H9 (cell line): Measurements from ENCODE around the gene DLG2. TPM values are rescaled to one million over a fixed set of nuclear protein-coding genes. Genes with fewer than 3 reads are reported as not detected.

Experiments
- DNase-seq: peaks from one replicate; pipeline ENCODE4 v3.0.0-alpha.2; 2017
- H2AFZ ChIP-seq: one replicate; pipeline ENCODE4 v1.6.1; 2013; ENCODE audit warnings: mild to moderate bottlenecking, low read length, control low read depth, moderate library complexity
- H2AK5ac ChIP-seq: 2 replicates; pipeline ENCODE4 v1.6.1; 2013; ENCODE audit warnings: low read length, control low read depth, mixed read lengths; ENCODE audit not compliant: insufficient read length
- H2BK120ac ChIP-seq: one replicate; pipeline ENCODE4 v1.6.1; 2013; ENCODE audit warnings: low read depth, mild to moderate bottlenecking, low read length, control low read depth, inconsistent platforms; ENCODE audit not compliant: poor library complexity, severe bottlenecking
- H2BK12ac ChIP-seq: 2 replicates; pipeline ENCODE4 v1.6.1; 2013; ENCODE audit warnings: low read length, control low read depth, mixed read lengths, low read depth; ENCODE audit not compliant: insufficient read length
- H2BK15ac ChIP-seq: 2 replicates; pipeline ENCODE4 v1.6.1; 2013; ENCODE audit warnings: low read depth, low read length, control low read depth
- H2BK20ac ChIP-seq: one replicate; pipeline ENCODE4 v1.6.1; 2013; ENCODE audit warnings: low read depth, mild to moderate bottlenecking, low read length, control low read depth, inconsistent platforms; ENCODE audit not compliant: poor library complexity, severe bottlenecking
- H2BK5ac ChIP-seq: 2 replicates; pipeline ENCODE4 v1.6.1; 2013; ENCODE audit warnings: low read length, control low read depth, mixed read lengths; ENCODE audit not compliant: insufficient read length
- H3K14ac ChIP-seq: 2 replicates; pipeline ENCODE4 v1.6.1; 2013; ENCODE audit warnings: low read length, control low read depth; ENCODE audit not compliant: insufficient read depth
- H3K18ac ChIP-seq: 2 replicates; pipeline ENCODE4 v1.6.1; 2013; ENCODE audit warnings: low read depth, mild to moderate bottlenecking, mixed read lengths, low read length, control low read depth; ENCODE audit not compliant: insufficient read length
- H3K23ac ChIP-seq: 2 replicates; pipeline ENCODE4 v1.6.1; 2013; ENCODE audit warnings: low read length, control low read depth, mixed read lengths, low read depth; ENCODE audit not compliant: insufficient read length
- H3K23me2 ChIP-seq: 2 replicates; pipeline ENCODE4 v1.6.1; 2013; ENCODE audit warnings: low read depth, mild to moderate bottlenecking, mixed read lengths, low read length, control low read depth; ENCODE audit not compliant: insufficient read length, poor library complexity, severe bottlenecking
- H3K27ac ChIP-seq: 2 replicates; pipeline ENCODE4 v1.5.1; 2013; ENCODE audit warnings: low read length, control low read depth, mixed read lengths, low read depth; ENCODE audit not compliant: insufficient read length
- H3K27me3 ChIP-seq: 2 replicates; pipeline ENCODE4 v1.6.1; 2013; ENCODE audit warnings: low read length, control low read depth, inconsistent platforms; ENCODE audit not compliant: insufficient read depth
- H3K4ac ChIP-seq: 2 replicates; pipeline ENCODE4 v1.6.1; 2013; ENCODE audit warnings: low read depth, mild to moderate bottlenecking, control low read depth, inconsistent platforms, low read length, moderate library complexity
- H3K4me1 ChIP-seq: 2 replicates; pipeline ENCODE4 v1.6.1; 2013; ENCODE audit warnings: low read length, control low read depth, inconsistent platforms; ENCODE audit not compliant: insufficient read depth
- H3K4me2 ChIP-seq: 2 replicates; pipeline ENCODE4 v1.6.1; 2013; ENCODE audit warnings: low read length, control low read depth, mixed read lengths; ENCODE audit not compliant: insufficient read length, insufficient read depth
- H3K56ac ChIP-seq: 2 replicates; pipeline ENCODE4 v1.6.1; 2013; ENCODE audit warnings: low read depth, mild to moderate bottlenecking, mixed read lengths, low read length, control low read depth; ENCODE audit not compliant: insufficient read length
- H3K79me1 ChIP-seq: 2 replicates; pipeline ENCODE4 v1.6.1; 2013; ENCODE audit warnings: low read depth, mild to moderate bottlenecking, moderate library complexity, low read length, control low read depth, inconsistent platforms; ENCODE audit not compliant: insufficient read depth, poor library complexity, severe bottlenecking
- H3K79me2 ChIP-seq: 2 replicates; pipeline ENCODE4 v1.6.1; 2013; ENCODE audit warnings: low read length, control low read depth, inconsistent platforms; ENCODE audit not compliant: insufficient read depth
- H3K9ac ChIP-seq: 2 replicates; pipeline ENCODE4 v1.6.1; 2013; ENCODE audit warnings: low read length, control low read depth, mixed read lengths; ENCODE audit not compliant: insufficient read length; ENCODE audit errors: extremely low read depth
- H3K9me3 ChIP-seq: one replicate; pipeline ENCODE4 v1.6.1; 2013; ENCODE audit warnings: low read depth, low read length, inconsistent platforms; ENCODE audit not compliant: control insufficient read depth
- H3T11ph ChIP-seq: one replicate; pipeline ENCODE4 v1.6.1; 2013; ENCODE audit warnings: mild to moderate bottlenecking, low read length, control low read depth, inconsistent platforms
- H4K20me1 ChIP-seq: one replicate; pipeline ENCODE4 v1.6.1; 2013; ENCODE audit not compliant: control insufficient read depth, insufficient read length, insufficient read depth
- H4K5ac ChIP-seq: 2 replicates; pipeline ENCODE4 v1.6.1; 2013; ENCODE audit warnings: low read depth, mild to moderate bottlenecking, mixed read lengths, low read length, control low read depth; ENCODE audit not compliant: insufficient read length
- H4K8ac ChIP-seq: replicated peaks from 2 replicates; pipeline ENCODE4 v1.6.1; 2013; ENCODE audit warnings: low read length, control low read depth, mixed read lengths, low read depth; ENCODE audit not compliant: insufficient read length
- H4K91ac ChIP-seq: 2 replicates; pipeline ENCODE4 v1.6.1; 2013; ENCODE audit warnings: low read depth, mild to moderate bottlenecking, moderate library complexity, mixed read lengths, low read length, control low read depth; ENCODE audit not compliant: insufficient read length
- H3K27ac Mint-ChIP-seq, 3 experiments: 2 replicates in 2 of 3; 3 replicates in 1 of 3; pipeline ENCODE4 v1.8.0; 2020 to 2021; ENCODE audit warnings: mixed read lengths in 3 of 3, mild to moderate bottlenecking in 1 of 3, moderate library complexity in 1 of 3
- H3K27me3 Mint-ChIP-seq: 2 replicates; pipeline ENCODE4 v1.8.0; 2021; ENCODE audit warnings: low read depth, mild to moderate bottlenecking, moderate library complexity, mixed read lengths
- H3K36me3 Mint-ChIP-seq, 3 experiments: 2 replicates in 2 of 3; 3 replicates in 1 of 3; pipeline ENCODE4 v1.8.0; 2020 to 2021; ENCODE audit warnings: low read depth in 3 of 3, mixed read lengths in 3 of 3; ENCODE audit not compliant: insufficient read depth in 1 of 3
- H3K4me1 Mint-ChIP-seq, 2 experiments: 2 replicates each; pipeline ENCODE4 v1.8.0; 2020; ENCODE audit warnings: mixed read lengths in 2 of 2
- H3K4me3 Mint-ChIP-seq, 2 experiments: 2 replicates in 1 of 2; 3 replicates in 1 of 2; pipeline ENCODE4 v1.8.0; 2020 to 2021; ENCODE audit warnings: mild to moderate bottlenecking in 2 of 2, mixed read lengths in 2 of 2, moderate library complexity in 1 of 2
- H3K9me3 Mint-ChIP-seq, 2 experiments: 2 replicates in 1 of 2; 3 replicates in 1 of 2; pipeline ENCODE4 v1.8.0; 2020; ENCODE audit warnings: mild to moderate bottlenecking in 2 of 2, mixed read lengths in 2 of 2, moderate library complexity in 1 of 2
- WGBS: extraction: QIAGEN DNeasy Blood & Tissue Kit; methylation state at CpG from one replicate; pipeline ENCODE4 v1.1.7; 2013; ENCODE audit warnings: missing lambda C conversion rate, low lambda C conversion rate, mixed read lengths; ENCODE audit not compliant: insufficient read length; ENCODE audit errors: extremely low coverage; 5-methylcytosine and 5-hydroxymethylcytosine counted together
- total RNA-seq: library from RNA; stranded (reverse); gene quantifications from 2 replicates; pipeline ENCODE4 v1.2.1, GENCODE V29; 2021
- TF ChIP-seq, protein P1 (sequence below): fragments of 200-600 bp; sonication (generic); conservative IDR thresholded peaks from 3 replicates; pipeline ENCODE4 v1.8.0; 2021; ENCODE audit warnings: antibody characterized with exemption, mild to moderate bottlenecking

Gene DLG2
- total RNA-seq, 1 experiment from 2014 or later, result 8.0 TPM

DNA sequence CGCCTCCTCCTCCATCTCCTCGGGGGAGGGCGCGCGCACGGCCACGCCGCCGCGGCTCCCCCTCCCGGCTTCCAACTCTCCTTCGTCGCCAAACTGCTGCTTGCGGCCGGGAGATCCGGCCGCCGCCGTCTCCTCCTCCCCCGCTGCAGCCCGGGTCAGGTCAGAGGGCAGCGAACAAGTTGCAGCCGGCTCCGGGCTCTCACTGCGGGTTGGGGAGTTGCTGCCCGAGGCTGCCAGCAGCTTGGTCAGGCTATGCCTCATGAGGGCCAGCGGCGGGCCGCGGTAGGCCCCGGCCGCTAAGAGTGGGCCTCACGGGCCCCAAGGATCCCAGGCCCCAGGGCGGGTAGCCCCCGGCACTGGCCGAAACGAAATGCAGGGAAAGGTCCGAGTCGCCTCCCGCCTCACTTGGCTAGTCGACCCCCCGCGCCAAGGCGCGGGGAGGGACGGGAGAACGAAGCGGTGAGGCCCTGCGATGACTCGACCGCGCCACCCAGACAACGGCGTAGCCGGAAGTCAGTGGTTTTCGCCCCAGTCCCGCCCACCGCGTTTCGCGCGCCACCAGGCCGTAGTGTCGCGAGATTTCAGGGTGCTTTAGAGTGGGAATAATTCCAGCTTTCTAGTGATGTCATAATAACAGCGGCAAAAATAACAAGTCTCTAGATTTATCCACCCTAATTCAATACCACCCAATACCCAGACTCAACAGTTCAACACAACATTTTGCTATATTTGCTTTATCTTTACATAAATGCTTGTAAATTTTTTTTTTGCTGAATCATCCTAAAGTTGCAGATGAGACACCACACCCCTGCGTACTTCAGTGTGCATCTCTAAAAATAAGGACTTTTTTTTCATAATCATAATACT lies 37.7 kb upstream of the DLG2 start, which contains the start of gene CREBZF:
CREBZF (minus strand) TSS at position 515 of the 867 bp plus-strand sequence; CDS start at position 261, 254 bp downstream.
- H4K91ac ChIP-seq, result peak within 1 kb of the TSS; percentile 98
- no peaks in the 10 kb centered on the region for H4K20me1 ChIP-seq
- H2AFZ ChIP-seq, result peak within 1 kb of the TSS; percentile 11
- WGBS, result no CpG with 5 or more reads among the region's 67 CpGs
- H2BK12ac ChIP-seq, result no peak within 1 kb of the TSS
- H3K23ac ChIP-seq, result no peak within 1 kb of the TSS
- H3K18ac ChIP-seq, result peak within 1 kb of the TSS; percentile 94
- H3K79me2 ChIP-seq, result peaks cover 26% of the 10 kb centered on the region
- DNase-seq, result peak; percentile 95
- H2BK5ac ChIP-seq, result peak within 1 kb of the TSS; percentile 90
- peak within 1 kb of the TSS; percentile 100 for H3K4me2 ChIP-seq
- peak within 1 kb of the TSS; percentile 42 for H3K27ac ChIP-seq
- no peak within 1 kb of the TSS for H3T11ph ChIP-seq
- Mint-ChIP-seq H3K4me1 (peaks cover 27 to 38% of the 10 kb centered on the region in 2 experiments), H3K4me3 (peak within 1 kb of the TSS; percentile 98 to 100), H3K27me3 (peaks cover 2% of the 10 kb centered on the region), H3K27ac (peak within 1 kb of the TSS; percentile 97 to 99 (median 98)), H3K36me3 (peaks cover 32 to 43% (median 33%) of the 10 kb centered on the region in 3 experiments), H3K9me3 (no peaks in the 10 kb centered on the region; a peak in 1 of 5 replicates)
- H2AK5ac ChIP-seq, result no peak within 1 kb of the TSS
- no peak within 1 kb of the TSS for H4K8ac ChIP-seq
- H3K23me2 ChIP-seq, result peaks cover 7% of the 10 kb centered on the region
- H2BK120ac ChIP-seq, result no peak within 1 kb of the TSS
- TF ChIP-seq, protein P1, sequence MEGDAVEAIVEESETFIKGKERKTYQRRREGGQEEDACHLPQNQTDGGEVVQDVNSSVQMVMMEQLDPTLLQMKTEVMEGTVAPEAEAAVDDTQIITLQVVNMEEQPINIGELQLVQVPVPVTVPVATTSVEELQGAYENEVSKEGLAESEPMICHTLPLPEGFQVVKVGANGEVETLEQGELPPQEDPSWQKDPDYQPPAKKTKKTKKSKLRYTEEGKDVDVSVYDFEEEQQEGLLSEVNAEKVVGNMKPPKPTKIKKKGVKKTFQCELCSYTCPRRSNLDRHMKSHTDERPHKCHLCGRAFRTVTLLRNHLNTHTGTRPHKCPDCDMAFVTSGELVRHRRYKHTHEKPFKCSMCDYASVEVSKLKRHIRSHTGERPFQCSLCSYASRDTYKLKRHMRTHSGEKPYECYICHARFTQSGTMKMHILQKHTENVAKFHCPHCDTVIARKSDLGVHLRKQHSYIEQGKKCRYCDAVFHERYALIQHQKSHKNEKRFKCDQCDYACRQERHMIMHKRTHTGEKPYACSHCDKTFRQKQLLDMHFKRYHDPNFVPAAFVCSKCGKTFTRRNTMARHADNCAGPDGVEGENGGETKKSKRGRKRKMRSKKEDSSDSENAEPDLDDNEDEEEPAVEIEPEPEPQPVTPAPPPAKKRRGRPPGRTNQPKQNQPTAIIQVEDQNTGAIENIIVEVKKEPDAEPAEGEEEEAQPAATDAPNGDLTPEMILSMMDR, result no peak
- H3K27me3 ChIP-seq, result no peaks in the 10 kb centered on the region; the same call in 1 of the 2 replicates
- H3K4ac ChIP-seq, result peak within 1 kb of the TSS; percentile 92
- no peaks in the 10 kb centered on the region for H3K4me1 ChIP-seq
- H2BK20ac ChIP-seq, result no peak within 1 kb of the TSS
- H4K5ac ChIP-seq, result peak within 1 kb of the TSS; percentile 70
- no peaks in the 10 kb centered on the region for H3K9me3 ChIP-seq
- peak within 1 kb of the TSS; percentile 98 for H3K9ac ChIP-seq
- H3K79me1 ChIP-seq, result no peaks in the 10 kb centered on the region
- no peak within 1 kb of the TSS for H2BK15ac ChIP-seq
- peak within 1 kb of the TSS; percentile 98 for H3K14ac ChIP-seq
- no peak within 1 kb of the TSS for H3K56ac ChIP-seq
